ENCODE results near the gene SLC38A9. TPM values are rescaled to one million over a fixed set of nuclear protein-coding genes. Genes with fewer than 3 reads are reported as not detected.
A peak's percentile ranks its signal among the peaks of the same experiment; 100 is the strongest.
"Not testable (repeated sequence)": the region's sequence is repeated elsewhere in the genome, so short reads cannot be mapped to it uniquely, and the experiment has no call there.

SLC38A9 gene
- total RNA-seq: 10 to 100 TPM; 26.3 to 53.6 (median 32.0) TPM

- TF ChIP-seq POLR2A (IDR thresholded peaks at IDR 0.05): peak; percentile 40 to 45
- TF ChIP-seq CTCF (IDR thresholded peaks at IDR 0.05): peak in 1 of 6 experiments; percentile 5
- Histone ChIP-seq H3K36me3 (no peaks in the 10 kb centered on the region), H3K27ac (peak within 1 kb of the TSS; percentile 32 to 80 (median 52)), H3K9me3 (no peaks in the 10 kb centered on the region), H3K27me3 (no peaks in the 10 kb centered on the region), H3K4me3 (peak within 1 kb of the TSS; percentile 62 to 75 (median 72)), H3K4me1 (peaks cover 0 to 8% (median 3%) of the 10 kb centered on the region in 4 donors)
- peak; percentile 92 to 98 (median 96) for DNase-seq
These were observed at the start of gene SLC38A9 for GRCh38 chr5:55712023-55712859. Gene SLC38A9 (minus strand): TSS chr5:55712324. CDS start chr5:55697958, 14,366 bp downstream.

- not testable (repeated sequence) for DNase-seq, H3K4me1 ChIP-seq, H3K27me3 ChIP-seq, H3K27ac ChIP-seq, H3K36me3 ChIP-seq, H3K9me3 ChIP-seq, H3K4me3 ChIP-seq
These were observed 49.6 kb upstream of the SLC38A9 start for GRCh38 chr5:55761721-55762120.

- Histone ChIP-seq H3K4me3 (no peak overlapping the region), H3K9me3 (no peaks in the 10 kb centered on the region), H3K36me3 (no peaks in the 10 kb centered on the region), H3K4me1 (no peaks in the 10 kb centered on the region), H3K27ac (no peak overlapping the region), H3K27me3 (no peaks in the 10 kb centered on the region)
- DNase-seq: no peak
- no peak for TF ChIP-seq CTCF (IDR thresholded peaks at IDR 0.05)
- no peak for TF ChIP-seq POLR2A (IDR thresholded peaks at IDR 0.05)
These were observed 46.6 kb upstream of the SLC38A9 start for GRCh38 chr5:55758714-55759113.

- TF ChIP-seq POLR2A (IDR thresholded peaks at IDR 0.05) (no peak), CTCF (IDR thresholded peaks at IDR 0.05) (no peak)
- H3K27ac ChIP-seq: no peak overlapping the region
These were observed 46.1 kb upstream of the SLC38A9 start for GRCh38 chr5:55758231-55758630.

GRCh38 chr5:55750499-55750898, 38.4 kb upstream of the SLC38A9 start:
- DNase-seq: no peak
- no peaks in the 10 kb centered on the region for H3K36me3 ChIP-seq
- H3K27ac ChIP-seq: no peak overlapping the region
- H3K9me3 ChIP-seq: no peaks in the 10 kb centered on the region
- no peak overlapping the region for H3K4me3 ChIP-seq
- no peaks in the 10 kb centered on the region for H3K27me3 ChIP-seq
- no peak for TF ChIP-seq CTCF (IDR thresholded peaks at IDR 0.05)
- TF ChIP-seq POLR2A (IDR thresholded peaks at IDR 0.05): no peak
- no peaks in the 10 kb centered on the region for H3K4me1 ChIP-seq

More at GRCh38 chr5:55758231-55758630, 46.1 kb upstream of the SLC38A9 start:
- Histone ChIP-seq H3K36me3 (no peaks in the 10 kb centered on the region), H3K4me3 (no peak overlapping the region), H3K9me3 (no peaks in the 10 kb centered on the region), H3K4me1 (no peaks in the 10 kb centered on the region), H3K27me3 (no peaks in the 10 kb centered on the region)
- DNase-seq: no peak

GRCh38 chr5:55750063-55750462, 37.9 kb upstream of the SLC38A9 start:
- no peaks in the 10 kb centered on the region for H3K36me3 ChIP-seq
- H3K4me3 ChIP-seq: no peak overlapping the region
- H3K9me3 ChIP-seq: no peaks in the 10 kb centered on the region
- no peak overlapping the region for H3K27ac ChIP-seq
- no peaks in the 10 kb centered on the region for H3K27me3 ChIP-seq
- DNase-seq: no peak
- no peaks in the 10 kb centered on the region for H3K4me1 ChIP-seq
- TF ChIP-seq POLR2A (IDR thresholded peaks at IDR 0.05) (no peak), CTCF (IDR thresholded peaks at IDR 0.05) (no peak)
